Vagina (tissue), 2 donors: ENCODE data around the gene AMIGO3.

ENCODE experiments used
- CTCF ChIP-seq, 3 experiments: fragments of 450-650 bp in 2 of 3; fragments of 200-600 bp in 1 of 3; sonication (generic) in 1 of 3; IDR thresholded peaks; one replicate each; pipeline ENCODE4 v1.5.1; 2017 to 2019; ENCODE audit warnings: antibody characterized with exemption in 3 of 3, mild to moderate bottlenecking in 2 of 3, moderate library complexity in 2 of 3
- POLR2A ChIP-seq, 2 donors: fragments of 450-650 bp; IDR thresholded peaks; one replicate each; pipeline ENCODE4 v1.6.1; 2017; ENCODE audit warnings: antibody characterized with exemption in 2 of 2, mild to moderate bottlenecking in 2 of 2, moderate library complexity in 2 of 2
- POLR2AphosphoS5 ChIP-seq, 2 donors: sonication (generic); formaldehyde crosslinking; IDR thresholded peaks; one replicate each; pipeline ENCODE4 v1.9.0; 2017; ENCODE audit warnings: antibody characterized with exemption in 2 of 2, mild to moderate bottlenecking in 2 of 2, low read depth in 1 of 2; ENCODE audit not compliant: insufficient read depth in 1 of 2

GRCh38 chr3:49759226-49759625, 39.7 kb upstream of the AMIGO3 start:
- no peak for TF ChIP-seq CTCF (IDR thresholded peaks at IDR 0.05)
- TF ChIP-seq POLR2A (IDR thresholded peaks at IDR 0.05), result no peak
- TF ChIP-seq POLR2AphosphoS5 (IDR thresholded peaks at IDR 0.05; ENCODE audit: insufficient read depth in 1 of 2, low read depth in 1 of 2), result no peak
